GM19043 (cell line): ENCODE measurements around the gene EIF2B2.

Experiments
- ATAC-seq: cut with Tn5 transposase; IDR thresholded peaks from one replicate; pipeline ENCODE4 v1.9.1; 2021; ENCODE audit warnings: low read depth; ENCODE audit not compliant: unreplicated experiment

The EIF2B2 gene

DNA sequence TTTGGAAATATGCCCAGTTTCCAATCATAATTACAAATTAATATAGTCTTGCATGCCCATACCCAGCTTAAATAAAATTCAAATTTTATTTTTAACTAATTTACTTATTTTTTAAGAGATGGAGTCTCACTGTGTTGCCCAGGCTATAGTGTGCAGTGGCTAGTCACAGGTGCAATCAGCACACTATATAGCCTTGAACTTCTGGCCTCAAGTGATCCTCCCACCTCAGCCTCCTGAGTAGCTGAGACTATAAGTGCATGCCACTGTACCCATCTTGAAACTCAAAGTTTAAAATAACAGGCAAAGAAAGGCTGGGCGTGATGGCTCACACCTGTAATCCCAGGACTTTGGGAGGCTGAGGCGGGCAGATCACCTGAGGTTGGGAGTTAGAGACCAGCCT is 38.2 kb downstream of the EIF2B2 start:
- no peak for ATAC-seq

DNA sequence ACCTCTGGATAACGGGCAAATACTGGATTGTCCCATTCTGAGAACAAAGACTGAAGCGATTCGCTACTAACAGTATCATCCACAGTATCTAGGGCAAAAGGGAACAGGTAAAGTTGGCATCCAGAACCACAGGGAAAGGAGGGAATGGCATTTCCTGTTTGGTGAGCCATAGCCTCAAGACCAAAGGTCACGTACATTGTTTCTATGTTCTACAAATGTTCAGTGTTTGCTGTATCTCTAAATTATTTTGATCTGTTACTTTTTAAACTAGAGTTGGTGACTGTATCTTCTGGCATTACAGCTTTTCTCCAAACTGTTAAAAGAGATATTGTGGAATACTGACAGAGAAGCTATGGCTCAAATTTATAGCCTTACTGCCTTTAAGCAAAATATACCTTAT is 38.9 kb downstream of the EIF2B2 start:
- ATAC-seq: no peak

DNA sequence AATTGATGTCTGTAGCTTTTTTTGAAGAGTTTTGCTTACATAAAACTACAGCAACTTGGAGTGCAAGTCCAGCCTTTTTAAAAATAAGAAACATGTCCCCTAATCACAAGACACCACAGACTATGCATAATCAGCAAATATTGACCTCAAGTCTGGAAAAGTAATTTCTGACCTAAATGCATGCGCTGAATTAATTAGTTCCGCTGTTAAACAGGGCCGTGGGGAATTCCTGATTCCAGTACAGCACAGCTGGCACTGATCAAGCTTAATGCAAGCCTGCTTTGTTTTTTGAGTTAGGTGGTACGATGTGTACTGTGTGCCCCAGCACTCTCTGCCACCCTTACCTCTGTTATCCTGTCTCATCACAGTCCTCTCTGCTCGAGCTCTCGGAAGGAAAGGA is 39.3 kb downstream of the EIF2B2 start:
- ATAC-seq: no peak

DNA sequence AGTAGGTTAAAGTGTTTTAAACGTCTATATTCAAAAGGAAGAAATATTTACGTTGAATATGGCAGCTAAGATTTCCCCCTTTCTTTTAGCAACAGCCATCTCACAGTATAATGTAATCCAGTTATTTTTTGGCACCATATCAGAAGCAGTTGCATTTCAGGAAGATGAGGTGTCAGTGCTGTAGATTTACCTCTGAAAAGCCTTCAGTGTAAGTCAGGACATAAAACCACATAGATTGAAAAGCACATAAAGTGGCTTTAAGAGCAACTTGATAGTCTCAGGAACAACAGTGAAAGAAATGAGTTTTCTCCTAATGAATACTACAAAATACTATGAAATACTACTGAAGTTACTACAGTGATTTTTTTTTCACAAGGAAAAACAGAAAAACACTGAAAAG is 41.6 kb downstream of the EIF2B2 start:
- no peak for ATAC-seq

DNA sequence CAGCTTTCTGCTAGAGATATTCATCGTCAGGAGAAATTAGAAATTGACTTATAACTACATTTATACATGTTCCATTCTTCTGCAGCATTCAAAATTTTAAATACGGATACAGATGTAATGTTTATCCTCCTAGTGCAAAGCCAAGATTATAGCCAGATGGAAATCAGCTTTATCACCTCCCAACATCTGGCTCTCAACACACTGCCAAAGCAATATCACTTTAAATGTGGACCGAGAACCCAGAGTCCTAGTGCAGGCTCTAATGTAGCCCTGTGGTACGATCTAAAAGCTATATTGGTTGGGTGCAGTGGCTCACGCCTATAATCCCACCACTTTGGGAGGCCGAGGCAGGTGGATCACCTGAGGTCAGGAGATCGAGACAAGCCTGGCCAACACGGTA is 42.0 kb downstream of the EIF2B2 start:
- ATAC-seq: no peak

DNA sequence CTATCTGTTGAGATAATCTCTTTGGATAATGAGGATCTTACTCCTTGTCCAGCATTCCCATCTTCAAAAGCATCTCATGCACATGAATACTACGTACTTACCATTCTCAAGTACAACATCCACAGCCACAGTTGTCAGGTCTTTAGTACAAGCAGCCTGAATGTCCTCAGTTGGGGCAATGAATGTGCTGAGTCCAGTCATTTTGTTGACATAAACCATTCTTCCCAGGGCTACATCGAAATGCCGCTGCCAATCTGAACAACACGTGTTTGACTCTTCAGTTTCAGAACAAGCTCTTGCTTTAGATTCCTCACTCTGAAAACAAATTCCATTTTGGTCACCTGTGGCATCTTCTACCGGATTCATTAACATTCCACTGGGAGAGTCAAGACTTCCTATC is 43.6 kb downstream of the EIF2B2 start:
- ATAC-seq: no peak

DNA sequence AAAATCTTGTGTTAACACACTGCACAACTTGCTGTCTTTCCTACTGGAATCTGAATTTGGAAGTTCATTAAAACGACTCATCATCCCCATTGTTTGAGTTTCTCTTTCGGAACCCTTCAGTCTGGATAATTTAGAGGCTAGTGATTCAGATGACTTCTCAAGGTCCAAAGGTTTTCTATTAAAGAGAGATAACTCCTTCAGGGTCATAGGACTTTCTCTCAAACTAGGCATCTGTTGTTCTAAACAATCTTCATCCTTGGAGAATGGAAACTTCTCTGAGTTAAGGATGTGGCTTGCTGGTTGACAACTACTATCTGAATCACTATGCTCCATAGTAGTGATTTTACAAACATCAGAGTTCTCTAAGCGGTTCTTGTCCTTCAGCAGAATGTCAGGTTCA is 44.2 kb downstream of the EIF2B2 start:
- no peak for ATAC-seq

DNA sequence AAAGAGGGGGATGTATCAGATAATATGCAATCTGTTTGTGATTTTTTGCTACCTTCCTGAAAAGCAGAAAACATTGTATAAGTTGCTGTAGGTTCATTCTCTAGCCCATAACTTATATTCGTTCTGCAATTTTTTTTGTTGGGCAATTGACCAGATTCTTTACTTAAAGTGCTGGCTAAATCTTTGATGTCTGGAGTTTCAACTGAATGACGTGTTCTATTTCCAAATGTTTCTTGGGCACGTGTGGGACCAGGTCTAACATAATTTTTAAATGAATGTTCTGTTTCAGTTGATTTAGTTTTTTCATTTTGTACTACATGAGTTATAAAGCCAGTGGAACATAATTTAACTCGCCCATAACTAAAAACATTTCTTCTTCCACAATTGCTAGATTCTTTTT is 44.8 kb downstream of the EIF2B2 start:
- no peak for ATAC-seq

DNA sequence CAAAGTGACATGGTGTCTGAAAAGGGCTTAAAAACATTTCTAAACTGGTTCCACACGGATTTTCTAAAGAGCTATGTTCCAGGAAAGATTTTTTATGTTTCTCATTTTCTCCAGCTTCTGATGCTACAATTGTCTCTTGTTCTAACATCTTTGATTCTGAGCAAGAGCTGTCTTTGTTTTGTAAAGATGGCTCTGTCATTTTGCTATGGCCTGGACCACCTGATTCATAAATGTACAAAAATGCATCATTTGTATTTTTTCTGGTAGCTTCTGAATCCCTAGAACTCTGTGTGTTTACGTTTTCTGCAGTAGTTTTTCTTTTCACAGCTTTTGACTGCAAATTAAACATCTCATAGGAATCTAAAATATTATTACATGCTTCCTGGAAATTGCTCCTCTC is 45.4 kb downstream of the EIF2B2 start:
- no peak for ATAC-seq

DNA sequence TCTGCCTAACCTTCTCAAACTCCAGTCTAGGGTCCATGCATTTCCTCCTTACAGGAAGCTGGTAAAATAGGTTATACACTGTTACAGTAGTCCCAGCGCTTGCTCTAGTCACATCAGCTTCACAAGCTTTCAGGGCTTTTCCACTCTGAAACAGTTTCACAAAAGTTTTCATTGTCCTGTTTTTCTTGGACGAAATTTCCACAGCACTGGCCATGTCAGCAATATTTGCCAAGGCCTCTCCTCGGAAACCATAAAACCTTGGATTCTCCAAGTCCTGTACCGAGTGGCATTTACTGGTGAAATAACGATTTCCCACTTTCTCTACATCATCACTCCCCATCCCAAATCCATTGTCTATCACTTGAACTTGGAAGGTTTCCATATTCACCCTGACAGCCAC is 46.4 kb downstream of the EIF2B2 start:
- ATAC-seq: no peak

DNA sequence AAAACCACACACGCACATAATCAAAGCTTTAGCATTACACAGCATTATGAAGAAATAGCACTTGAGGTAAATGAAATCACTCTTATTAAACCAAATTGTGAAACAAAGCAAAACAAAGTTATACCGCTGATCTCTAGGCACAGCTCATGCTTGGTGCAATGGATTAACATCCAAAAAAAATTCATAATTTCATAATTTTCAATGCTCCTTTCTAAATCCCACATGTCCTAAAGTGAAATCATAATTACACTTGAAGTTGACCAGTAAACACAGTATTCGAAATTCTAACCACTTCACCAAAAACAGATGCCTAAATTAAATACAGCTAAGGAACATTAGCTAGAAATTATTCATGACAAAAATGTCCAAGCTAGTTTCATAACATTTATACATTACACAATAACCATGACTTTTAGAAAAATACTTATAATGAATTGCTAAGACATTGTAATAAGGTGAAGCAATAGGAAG is 47.0 kb downstream of the EIF2B2 start:
- no peak for ATAC-seq

DNA sequence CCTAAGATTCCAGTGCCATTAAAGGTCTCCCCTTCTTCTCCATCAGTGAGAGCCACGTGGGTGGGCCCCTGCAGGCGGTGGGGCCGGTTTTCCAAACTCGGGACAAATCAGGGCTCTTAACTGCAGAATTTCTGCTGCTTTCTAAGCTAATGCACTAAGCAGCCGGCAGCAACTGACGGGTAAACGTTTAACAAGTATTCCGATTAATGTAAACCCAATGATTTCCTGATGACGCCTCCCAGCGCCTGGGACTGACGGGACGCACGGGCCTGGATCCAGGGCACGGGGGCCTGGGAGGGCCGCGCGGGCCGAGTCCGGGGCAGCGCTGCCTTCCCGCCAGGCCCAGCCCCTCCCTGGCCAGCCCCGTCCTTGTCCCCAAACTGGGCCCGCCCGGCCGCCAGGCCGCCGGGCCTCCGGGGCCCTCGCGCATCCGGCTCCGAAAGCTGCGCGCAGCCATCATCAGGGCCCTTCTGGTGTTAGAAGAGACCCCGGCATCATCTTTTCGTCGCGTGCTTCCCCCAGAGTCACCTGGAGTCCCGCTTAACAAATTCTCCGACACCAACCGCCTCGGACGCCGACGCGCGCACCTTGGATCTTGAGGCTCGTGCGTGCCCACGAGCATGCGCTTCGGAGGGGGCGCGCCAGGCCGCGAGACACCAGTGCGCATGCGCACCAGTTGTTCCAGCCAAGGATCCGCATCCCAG is 48.3 kb downstream of the EIF2B2 start, which contains the start of gene MLH3:
TSS of gene MLH3 (minus strand) at position 616 of the 704 bp plus-strand sequence. CDS start 1,812 bp downstream, outside the sequence.
- peak; percentile 63 for ATAC-seq

DNA sequence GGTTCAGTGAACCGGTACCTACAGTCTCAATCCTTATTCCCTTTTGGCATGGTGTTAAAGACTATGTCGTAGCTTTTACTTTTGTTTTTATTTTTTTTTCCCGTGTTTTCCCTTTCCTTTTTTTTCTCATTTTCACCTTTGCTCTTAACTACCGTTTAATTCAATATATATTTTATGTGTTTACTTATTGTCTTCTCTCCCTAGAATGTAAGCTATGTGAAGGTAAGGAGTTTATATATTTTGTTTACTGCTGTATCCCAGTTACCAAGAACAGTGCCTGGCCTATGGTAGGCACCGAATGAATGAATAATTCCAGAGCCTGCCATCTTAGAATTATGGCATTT is 48.8 kb downstream of the EIF2B2 start:
- ATAC-seq: no peak

DNA sequence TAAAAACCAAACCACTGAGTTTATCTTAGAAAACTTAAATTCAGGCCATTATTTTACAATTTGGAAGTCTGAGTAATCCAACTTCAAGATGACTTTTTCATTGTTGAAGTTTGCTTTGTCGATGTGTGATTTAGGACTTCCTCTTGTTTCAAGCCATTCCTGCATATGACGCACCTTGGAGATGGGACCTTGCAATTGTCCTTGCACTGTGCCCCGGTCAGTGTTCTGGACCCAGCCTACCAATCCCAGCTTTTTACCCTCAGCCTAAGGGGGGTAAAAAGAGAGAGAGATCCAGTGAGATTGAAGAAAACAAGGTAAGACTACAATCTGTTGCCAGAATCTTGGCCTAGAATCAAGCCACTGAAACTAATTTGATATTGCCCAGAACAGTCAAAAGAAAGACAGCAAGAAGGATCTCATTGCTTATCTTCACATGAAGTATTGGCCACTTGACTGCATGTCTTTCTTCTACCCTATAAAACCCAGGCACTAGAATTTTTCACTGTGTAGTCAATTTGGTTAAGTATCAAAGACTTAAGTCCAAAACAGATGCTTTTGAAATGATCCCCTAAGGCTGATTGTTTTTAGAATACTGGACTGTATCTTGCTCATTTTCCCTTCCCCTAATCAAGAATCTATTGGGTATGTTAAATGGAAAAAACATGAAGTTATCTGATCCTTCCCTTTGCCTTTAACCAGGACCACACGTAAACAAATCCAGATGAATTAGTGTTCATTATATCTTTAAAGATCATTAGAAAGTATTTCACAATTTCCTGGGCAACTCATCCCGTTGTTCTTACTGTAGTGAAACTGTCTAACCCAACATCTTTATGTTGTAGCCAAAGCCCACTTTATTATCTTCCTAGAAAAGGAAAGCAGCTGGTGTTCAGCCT is 50.9 kb downstream of the EIF2B2 start:
- ATAC-seq: no peak

DNA sequence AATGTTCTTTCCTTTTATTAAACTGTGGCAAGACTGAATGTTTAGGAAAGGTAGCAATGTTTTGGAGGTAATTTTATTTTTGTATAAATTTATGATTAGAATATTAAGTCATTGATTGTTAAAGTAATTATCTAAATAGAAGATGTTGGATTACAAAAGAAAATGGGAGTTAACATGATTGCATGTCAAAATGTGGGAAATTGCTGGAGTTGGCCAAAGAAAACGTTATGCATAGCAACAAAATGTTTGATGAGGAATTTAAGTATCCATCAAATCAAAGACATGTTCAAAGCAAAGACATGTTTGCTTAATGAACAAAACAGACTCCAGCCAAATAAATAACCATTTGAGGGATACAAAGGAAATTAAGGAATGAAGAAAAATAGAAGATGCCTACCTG is 51.7 kb downstream of the EIF2B2 start:
- no peak for ATAC-seq

DNA sequence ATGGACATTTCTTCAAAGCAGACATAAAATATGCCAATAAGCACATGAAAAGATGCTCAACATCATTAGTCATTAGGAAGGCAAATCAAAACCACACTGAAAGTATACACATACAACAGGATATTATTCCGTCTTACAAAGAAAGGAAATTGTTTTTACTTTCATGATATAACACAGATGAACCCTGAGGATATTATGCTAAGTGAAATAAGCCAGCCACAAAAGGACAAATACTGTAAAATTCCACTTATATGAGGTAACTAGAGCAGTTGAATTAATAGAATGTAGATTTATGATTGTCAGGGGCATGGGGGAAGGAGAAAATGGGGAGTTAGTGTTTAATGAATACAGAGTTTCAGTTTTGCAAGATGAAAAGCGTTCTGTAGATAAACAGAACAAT is 56.9 kb downstream of the EIF2B2 start:
- no peak for ATAC-seq

DNA sequence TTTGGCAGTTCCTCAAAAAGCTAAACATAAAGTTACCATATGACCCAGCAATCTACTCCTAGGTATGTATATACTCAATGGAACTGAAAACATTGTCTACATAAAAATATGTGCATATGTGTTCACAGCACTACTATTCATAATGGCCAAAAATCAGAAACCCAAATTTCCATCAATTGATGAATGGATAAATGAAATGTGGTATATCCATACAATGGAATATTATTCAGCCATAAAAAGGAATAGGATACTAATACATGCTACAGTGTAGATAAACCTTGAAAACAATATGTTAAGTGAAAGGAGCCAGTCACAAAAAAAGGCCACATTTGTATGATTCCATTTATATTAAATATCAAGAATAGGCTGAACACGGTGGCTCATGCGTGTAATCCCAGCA is 57.7 kb downstream of the EIF2B2 start:
- no peak for ATAC-seq
